SK-N-MC (cell line): ENCODE measurements around the gene ATXN1.

Source experiments
- EZH2 ChIP-seq: fragments of 200-600 bp; sonication (generic); IDR thresholded peaks from one replicate; pipeline ENCODE4 v1.6.1; 2017; ENCODE audit warnings: antibody characterized with exemption
- POLR2AphosphoS5 ChIP-seq: IDR thresholded peaks from 2 replicates; pipeline ENCODE4 v1.6.1; 2012; ENCODE audit warnings: mild to moderate bottlenecking, low read depth, low read length, borderline replicate concordance

DNA sequence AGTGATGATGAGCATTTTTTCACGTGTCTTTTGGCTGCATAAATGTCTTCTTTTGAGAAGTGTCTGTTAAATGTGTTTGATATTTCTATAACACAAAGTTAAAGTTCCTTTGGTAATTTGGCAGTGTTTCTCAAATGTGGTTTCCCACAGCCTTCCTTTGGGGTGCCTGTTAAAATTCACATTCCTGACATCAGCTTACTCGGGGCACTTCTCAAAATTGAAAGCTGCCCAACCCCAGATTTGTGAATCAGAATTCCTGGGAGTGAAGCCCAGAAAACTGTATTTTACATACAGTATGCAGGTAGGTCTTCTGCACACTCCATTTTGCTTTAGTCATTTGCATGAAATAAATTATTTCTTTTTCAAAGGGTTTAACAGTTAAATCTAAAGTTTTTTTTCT is 315.0 kb downstream of the ATXN1 start:
- no peak for TF ChIP-seq EZH2
- TF ChIP-seq POLR2AphosphoS5 = no peak
